TTC549 (cell line): Measurements from ENCODE around the gene ACSBG1.

Experiments
- FAIRE-seq: peaks from 2 replicates; lab custom pipeline; 2012; peaks lifted over from hg19 to GRCh38; lab: Jason Lieb, UNC

ACSBG1 gene

GRCh38 chr15:78203346-78204225, 30.8 kb downstream of the ACSBG1 start:
- no peak for FAIRE-seq

- FAIRE-seq: no peak
These were observed 32.8 kb downstream of the ACSBG1 start for GRCh38 chr15:78201281-78202190.

- no peak for FAIRE-seq
These were observed 34.0 kb downstream of the ACSBG1 start for GRCh38 chr15:78200276-78200930.

DNA sequence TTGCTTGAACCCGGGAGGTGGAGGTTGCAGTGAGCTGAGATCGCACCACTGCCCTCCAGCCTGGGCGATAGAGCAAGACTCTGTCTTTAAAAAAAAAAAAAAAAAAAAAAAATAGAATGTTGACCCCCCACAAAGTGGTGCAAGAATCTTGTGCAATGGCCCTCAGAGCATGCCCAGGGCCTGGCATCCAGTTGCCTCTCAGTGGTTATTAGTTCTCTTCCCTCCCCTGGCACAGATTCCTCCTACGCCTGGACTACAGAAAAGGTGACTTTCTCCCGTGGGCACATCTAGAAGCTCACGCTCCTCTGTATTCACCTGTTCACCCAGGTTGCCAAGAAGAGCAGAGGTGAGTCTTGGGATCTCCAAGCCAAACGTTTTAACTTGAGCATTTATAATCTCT, 36.7 kb downstream of the ACSBG1 start:
- FAIRE-seq: no peak

GRCh38 chr15:78195735-78196201, 38.6 kb downstream of the ACSBG1 start:
- no peak for FAIRE-seq

DNA sequence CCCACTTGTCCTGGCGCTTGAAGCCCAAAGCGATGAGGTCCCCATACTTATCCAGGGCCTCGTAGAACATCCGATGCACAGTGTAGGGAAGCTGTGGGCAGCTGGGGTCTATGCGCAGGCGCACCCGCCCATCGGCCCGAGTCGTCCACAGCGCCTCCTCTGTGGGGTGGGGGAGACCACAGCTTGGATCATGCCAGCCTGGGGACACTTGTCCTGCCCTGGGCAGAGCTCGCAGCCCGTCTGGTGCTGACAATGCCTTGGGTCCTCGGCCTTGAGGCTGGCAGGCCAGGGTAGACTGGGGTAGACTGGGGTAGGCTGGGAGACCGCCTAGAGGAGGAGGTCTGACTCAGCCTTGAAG, 39.8 kb downstream of the ACSBG1 start:
- no peak for FAIRE-seq

- no peak for FAIRE-seq
These were observed 40.4 kb downstream of the ACSBG1 start for GRCh38 chr15:78193731-78194567.

DNA sequence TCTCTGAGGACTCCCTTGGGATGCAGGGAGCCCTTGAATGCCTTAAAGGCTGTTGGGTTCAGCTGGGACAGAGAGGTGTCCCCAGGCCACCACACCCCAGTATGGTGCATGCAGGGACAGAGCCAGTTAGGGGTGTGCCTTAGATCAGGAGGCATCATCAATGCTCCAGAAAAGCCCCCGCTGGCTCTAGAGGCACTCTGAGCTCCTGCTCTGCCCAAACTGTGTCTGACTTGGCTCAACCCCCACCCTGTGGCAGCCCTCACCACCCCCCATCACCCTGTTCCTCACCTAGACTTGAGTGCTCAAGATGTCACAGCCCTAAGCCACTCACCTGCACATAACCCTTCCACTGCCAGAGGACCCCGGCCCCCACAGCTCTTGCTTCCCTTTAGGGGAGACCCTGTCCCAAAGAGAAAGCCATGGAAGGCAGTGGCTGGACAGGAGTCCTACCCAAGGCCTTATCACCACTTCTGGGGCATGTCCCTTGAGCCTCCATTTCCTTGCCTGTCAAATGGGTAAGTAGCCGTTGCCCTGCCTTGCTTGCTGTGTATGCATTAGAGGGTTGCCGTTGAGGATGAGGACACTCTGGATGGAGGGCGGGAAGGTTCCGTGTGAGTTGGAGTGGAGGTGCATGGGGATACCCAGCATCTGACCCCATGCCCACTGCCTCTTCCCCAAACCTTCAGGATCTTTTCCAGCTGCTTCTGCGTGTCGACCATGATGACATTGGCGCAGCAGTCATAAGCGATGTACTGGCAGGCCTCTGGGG, 41.4 kb downstream of the ACSBG1 start:
- FAIRE-seq: no peak

- no peak for FAIRE-seq
These were observed 51.5 kb downstream of the ACSBG1 start for GRCh38 chr15:78182821-78183220.

DNA sequence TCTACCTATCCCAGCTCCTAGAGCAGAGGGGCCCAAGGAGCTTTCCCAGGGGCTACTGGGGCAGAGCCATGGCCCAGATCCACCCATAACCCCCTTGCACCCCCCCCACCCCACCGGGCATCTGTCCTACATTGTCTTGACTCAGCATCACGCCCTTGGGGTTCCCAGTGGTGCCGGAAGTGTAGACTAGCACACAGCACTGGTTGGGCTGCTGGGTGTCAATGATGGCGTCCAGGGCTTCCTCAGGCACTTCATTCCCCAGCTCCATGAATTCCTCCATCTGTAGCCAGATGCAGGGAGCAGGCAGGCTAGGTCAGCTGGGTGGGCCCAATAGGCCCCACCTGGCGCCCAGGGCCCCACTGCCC, 52.0 kb downstream of the ACSBG1 start:
- no peak for FAIRE-seq

GRCh38 chr15:78179906-78180305, 54.5 kb downstream of the ACSBG1 start:
- FAIRE-seq: no peak

DNA sequence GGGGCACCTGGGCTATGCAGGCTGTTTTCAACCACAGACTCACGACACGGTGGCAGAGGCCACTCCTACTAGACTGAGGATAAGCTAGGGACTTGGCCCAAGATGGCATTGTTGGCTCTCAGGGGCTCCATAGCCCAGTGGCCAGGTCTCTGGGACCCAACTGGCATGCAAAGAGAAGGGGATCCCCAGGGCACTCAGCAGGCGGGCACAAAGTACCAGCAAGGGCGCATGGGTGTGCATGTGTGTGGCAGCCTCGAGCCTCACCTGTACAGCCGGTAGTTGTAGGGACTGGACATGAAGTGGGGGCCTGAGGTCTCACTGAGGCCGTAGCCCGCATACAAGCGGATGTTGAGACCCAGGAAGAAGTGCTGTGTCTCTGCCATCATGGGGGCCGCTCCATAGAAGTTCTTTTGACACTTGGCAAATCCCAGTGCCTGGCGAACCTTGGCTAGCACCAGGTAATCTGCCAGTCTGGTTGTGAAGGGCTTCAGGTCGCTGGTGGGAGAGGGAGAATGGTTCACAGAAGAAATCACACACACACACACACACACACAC, 55.0 kb downstream of the ACSBG1 start:
- FAIRE-seq: no peak

GRCh38 chr15:78178064-78178463, 56.3 kb downstream of the ACSBG1 start:
- FAIRE-seq: no peak

- no peak for FAIRE-seq
These were observed 56.9 kb downstream of the ACSBG1 start for GRCh38 chr15:78177447-78177873.

DNA sequence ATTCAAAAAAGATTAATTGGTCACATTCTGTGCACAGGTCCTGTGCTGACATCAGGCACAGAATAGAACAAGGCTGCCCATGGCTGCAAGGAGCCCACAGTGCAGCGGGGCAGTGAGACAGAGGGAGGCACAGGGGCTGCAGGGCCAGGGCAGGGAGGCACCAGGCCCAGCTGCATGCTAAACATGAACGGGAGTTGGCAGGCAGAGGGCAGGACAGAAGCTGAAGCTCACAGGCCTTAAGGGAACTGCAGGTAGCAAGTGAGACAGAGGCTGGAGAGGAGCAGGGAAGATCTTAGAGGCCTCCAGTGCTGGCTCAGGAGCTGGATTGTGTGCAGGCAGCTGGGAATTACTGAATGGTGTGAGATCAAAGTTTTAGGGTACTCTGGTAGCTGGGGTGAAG, 59.0 kb downstream of the ACSBG1 start:
- no peak for FAIRE-seq

DNA sequence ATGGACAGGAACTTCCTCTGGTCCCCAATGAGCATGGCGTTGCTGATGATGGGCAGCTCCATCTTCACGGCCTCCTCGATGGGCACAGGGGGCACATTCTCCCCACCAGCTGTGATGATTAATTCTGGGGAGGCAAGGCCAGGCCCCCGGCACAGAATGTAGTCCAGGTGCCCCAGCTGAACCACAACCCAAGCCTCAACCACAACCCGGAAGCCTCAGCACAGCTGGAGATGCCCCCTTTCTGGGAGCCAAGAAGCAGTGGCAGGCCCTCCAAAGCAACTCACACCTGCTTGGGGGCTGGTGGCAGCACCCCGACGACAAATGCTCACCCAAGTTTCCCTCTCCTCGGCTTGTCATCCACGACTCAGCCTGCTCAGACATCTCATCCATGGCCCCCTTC, 60.0 kb downstream of the ACSBG1 start:
- no peak for FAIRE-seq

DNA sequence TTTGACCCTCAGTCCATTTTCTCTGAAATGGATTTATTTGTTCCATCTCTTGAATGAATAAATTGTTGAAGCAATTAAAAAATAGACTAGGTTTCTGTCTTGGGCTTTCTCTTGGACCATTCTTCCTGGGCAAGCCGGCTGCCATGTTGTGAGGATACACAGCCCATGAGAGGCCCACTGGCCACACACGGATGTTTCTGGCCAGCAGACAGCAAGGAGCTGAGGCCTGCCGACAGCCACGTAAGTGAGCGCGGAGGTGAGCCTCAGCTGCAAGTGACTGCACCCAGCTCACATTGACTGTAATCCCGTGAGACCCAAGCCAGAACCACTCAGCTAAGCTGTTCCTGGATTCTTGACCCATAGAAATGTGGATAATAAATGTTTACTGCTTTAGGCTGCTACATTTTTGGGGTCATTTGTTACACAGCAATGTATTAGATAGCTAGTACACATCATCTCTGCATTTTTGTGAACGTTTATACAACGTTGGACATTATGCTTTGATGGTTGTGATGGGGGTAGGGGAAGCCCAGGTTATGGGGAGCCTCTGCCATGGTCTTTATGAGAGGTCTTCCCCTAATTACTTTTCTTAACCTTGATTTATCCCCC, 62.4 kb downstream of the ACSBG1 start:
- FAIRE-seq: no peak

DNA sequence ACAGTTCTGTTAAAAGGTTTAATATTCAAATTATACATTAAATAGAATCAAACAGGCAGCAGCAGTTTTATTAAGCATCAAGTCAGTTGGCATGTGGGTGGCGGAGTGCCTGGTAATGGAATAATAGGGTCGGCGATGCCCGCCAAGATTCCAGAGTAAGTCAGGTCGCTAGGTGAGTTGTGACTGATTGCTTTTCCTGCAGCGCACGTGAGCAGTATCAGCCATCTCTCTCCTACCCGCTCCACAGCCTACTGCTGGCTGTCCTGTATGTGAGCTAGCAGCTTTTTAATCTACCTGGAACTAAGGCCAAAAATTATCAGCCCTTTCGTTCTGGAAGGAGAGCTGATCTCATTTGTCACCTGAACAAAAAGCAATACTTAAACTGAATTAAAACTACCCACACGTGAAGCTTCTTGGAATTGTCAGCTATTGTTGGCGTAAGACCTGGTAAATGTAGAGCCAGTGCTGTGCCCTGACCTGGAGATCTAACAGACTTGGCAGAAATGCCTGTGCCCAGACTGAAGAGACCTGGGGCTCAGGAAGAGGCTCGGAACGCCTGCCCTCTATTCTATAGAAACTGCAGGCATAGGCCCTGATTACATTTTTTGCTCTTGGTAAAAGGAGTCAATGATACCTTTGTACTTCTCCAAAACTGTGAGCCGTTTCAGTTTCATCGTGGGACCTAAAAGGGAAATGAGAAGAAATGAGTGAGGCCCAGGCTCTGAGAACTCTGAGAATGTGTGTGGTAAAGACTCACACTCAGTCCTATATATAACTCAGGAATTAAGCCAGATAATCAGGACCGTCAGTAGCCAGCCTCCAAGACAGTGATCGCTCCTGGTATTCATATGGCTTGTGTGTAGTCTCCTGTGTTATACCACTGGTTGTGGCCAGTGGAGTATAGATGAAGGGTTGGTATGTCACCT, 63.3 kb downstream of the ACSBG1 start:
- FAIRE-seq: no peak

DNA sequence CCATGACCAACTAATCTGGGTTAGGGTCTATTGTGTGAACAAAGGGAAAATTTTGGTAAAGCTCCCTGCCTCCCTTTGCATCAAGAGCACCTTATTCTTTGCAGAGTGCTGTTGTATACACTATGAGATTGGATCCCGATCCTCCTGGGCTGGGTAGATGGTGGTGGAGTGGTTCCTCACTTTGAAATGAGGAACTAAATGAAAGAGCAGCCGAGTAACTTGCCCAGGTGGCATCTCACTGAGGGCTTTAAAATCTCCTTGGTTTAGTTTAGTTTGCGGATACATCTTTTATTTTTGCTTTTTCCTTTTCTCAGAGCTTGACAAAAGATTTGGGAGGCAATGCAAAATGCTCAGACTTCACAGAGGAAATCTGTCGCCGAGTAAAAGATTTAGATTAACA, 65.8 kb downstream of the ACSBG1 start:
- FAIRE-seq: no peak
